Lower leg skin (tissue), 4 donors: ENCODE measurements around the gene MPP4. TPM values are rescaled to one million over a fixed set of nuclear protein-coding genes. Genes with fewer than 3 reads are reported as not detected.

Experiments used
- DNase-seq, 2 donors: peaks; one replicate each; pipeline ENCODE4 v3.0.0-alpha.2; 2019; ENCODE audit warnings: low spot score in 2 of 2
- H3K4me3 ChIP-seq: fragments of 200-600 bp; sonication (generic); 2 replicates; pipeline ENCODE4 v1.5.1; 2017; ENCODE audit warnings: mild to moderate bottlenecking, low read depth; ENCODE audit not compliant: poor library complexity, severe bottlenecking
- POLR2A ChIP-seq, 2 donors: fragments of 450-650 bp; IDR thresholded peaks; one replicate each; pipeline ENCODE4 v1.6.1; 2016 to 2017; ENCODE audit warnings: antibody characterized with exemption in 2 of 2, mild to moderate bottlenecking in 1 of 2, moderate library complexity in 1 of 2
- WGBS, 2 donors: methylation state at CpG; one replicate each; pipeline ENCODE4 v1.1.5; 2018; 5-methylcytosine and 5-hydroxymethylcytosine counted together
- intact Hi-C: fragments of 100-400 bp; cut with DNase I; formaldehyde crosslinking; loops from one replicate; pipeline ENCODE4 v1.15.0; 2023; ENCODE audit warnings: low total_unique reads
- total RNA-seq, 4 donors: library from RNA; depleted of rRNA; stranded (reverse); fragments of >200 nt; gene quantifications; one replicate each; pipeline ENCODE4 v1.1.0, GENCODE V29; 2016
- TF ChIP-seq, protein P1 (sequence below), 3 donors: fragments of 450-650 bp; IDR thresholded peaks; one replicate each; pipeline ENCODE4 v1.5.1; 2016; ENCODE audit warnings: antibody characterized with exemption in 3 of 3, mild to moderate bottlenecking in 3 of 3, moderate library complexity in 2 of 3

Gene MPP4
- total RNA-seq, 4 donors from 2014 or later, result 0.58 TPM; not detected in 3

DNA sequence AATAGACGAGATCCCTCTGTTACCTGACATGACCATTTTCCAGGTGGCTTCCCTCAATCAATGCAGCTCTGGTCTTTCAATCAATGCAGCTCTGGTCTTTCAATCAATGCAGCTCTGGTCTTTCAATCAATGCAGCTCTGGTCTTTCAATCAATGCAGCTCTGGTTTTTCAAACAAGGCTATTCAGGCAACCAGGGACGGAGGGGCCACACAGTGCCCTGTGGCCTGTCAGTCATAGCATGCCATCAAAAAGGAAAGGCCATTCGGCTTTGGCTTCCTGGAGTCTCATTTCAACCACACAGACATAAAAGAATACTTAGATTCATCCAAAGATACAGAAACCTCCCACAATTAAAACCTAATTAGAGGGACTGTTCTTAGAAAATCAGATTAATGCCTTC is 13.3 kb downstream of the MPP4 start:
- WGBS, 2 donors, result 90 to 95% methylated on average over 3 of the region's 3 CpGs
- TF ChIP-seq POLR2A (IDR thresholded peaks at IDR 0.05), result no peak
- TF ChIP-seq, protein P1, sequence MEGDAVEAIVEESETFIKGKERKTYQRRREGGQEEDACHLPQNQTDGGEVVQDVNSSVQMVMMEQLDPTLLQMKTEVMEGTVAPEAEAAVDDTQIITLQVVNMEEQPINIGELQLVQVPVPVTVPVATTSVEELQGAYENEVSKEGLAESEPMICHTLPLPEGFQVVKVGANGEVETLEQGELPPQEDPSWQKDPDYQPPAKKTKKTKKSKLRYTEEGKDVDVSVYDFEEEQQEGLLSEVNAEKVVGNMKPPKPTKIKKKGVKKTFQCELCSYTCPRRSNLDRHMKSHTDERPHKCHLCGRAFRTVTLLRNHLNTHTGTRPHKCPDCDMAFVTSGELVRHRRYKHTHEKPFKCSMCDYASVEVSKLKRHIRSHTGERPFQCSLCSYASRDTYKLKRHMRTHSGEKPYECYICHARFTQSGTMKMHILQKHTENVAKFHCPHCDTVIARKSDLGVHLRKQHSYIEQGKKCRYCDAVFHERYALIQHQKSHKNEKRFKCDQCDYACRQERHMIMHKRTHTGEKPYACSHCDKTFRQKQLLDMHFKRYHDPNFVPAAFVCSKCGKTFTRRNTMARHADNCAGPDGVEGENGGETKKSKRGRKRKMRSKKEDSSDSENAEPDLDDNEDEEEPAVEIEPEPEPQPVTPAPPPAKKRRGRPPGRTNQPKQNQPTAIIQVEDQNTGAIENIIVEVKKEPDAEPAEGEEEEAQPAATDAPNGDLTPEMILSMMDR (IDR thresholded peaks at IDR 0.05), result no peak
- no peak for DNase-seq
- intact Hi-C loops, result no loop called here
- H3K4me3 ChIP-seq, result no peak overlapping the region

DNA sequence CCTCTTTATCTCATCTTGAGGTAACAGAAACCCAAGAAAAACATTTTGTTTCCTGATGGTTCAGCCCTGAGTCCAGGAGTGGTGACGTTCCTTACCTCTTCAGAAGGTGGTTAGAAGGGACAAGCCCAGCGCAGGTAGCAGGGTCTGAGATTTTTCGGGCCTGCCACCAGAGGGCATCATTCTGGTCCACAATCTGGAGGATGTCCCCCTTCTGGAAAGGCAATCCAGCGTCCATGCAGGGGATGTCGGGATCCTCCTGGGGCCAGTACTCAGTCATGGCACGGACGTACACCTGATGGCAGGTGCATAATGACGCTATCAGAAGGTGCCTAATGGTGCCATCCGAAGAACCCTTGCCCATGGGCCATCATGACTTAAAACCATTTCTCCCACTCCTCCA is 17.7 kb downstream of the MPP4 start:
- H3K4me3 ChIP-seq, result no peak overlapping the region
- 60 to 62% methylated on average over 9 of the region's 9 CpGs for WGBS, 2 donors
- intact Hi-C loops, result no loop called here
- no peak for TF ChIP-seq POLR2A (IDR thresholded peaks at IDR 0.05)
- TF ChIP-seq, protein P1 (IDR thresholded peaks at IDR 0.05), result no peak
- DNase-seq, result no peak

DNA sequence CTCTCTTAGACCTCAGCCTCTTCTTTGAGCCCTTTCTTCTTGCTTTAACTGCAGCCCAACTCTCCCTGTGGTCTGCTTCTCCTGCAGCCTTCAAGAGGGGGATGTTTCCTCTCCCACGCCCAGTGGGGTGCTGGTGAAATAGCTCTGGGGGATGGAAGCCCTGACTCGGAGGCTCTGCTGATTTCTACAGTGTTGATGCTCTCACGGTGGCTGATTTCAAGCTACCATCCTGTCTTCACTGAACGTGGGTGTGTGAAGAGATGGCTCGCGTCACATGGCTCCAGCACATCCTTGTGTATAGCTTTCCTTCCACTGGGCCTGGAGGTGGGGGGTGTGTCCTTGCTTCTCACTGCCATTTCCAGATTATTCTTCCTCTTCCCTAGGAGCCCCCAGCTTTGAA is 20.0 kb downstream of the MPP4 start:
- H3K4me3 ChIP-seq, result no peak overlapping the region
- intact Hi-C loops, result no loop called here
- TF ChIP-seq, protein P1 (IDR thresholded peaks at IDR 0.05), result no peak
- TF ChIP-seq POLR2A (IDR thresholded peaks at IDR 0.05), result no peak
- no peak for DNase-seq
- WGBS, 2 donors, result 77 to 82% methylated on average over 6 of the region's 6 CpGs

DNA sequence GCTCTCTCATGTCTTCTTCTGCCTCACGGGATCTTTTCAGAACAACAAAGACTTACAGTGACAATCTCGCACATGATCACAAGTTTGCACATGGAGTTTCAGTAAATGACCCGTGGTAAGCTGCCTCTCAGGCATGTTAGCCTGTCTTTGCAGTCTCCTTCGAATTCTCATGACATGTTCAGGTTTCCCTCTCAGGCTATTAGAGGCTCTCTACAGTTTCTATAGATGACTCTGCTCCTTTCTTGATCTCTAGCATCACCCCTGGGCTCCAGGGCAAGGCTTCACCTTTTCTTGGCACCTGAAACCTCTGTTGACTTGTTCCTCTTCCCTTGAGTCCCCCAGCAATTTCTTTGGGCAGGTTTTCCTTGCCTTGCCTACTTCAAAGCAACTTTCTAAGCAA is 23.0 kb downstream of the MPP4 start:
- H3K4me3 ChIP-seq, result no peak overlapping the region
- TF ChIP-seq POLR2A (IDR thresholded peaks at IDR 0.05), result no peak
- TF ChIP-seq, protein P1 (IDR thresholded peaks at IDR 0.05), result no peak
- no peak for DNase-seq
- intact Hi-C loops, result no loop called here
- WGBS, 2 donors, result 65 to 90% methylated on average over 4 of the region's 4 CpGs

DNA sequence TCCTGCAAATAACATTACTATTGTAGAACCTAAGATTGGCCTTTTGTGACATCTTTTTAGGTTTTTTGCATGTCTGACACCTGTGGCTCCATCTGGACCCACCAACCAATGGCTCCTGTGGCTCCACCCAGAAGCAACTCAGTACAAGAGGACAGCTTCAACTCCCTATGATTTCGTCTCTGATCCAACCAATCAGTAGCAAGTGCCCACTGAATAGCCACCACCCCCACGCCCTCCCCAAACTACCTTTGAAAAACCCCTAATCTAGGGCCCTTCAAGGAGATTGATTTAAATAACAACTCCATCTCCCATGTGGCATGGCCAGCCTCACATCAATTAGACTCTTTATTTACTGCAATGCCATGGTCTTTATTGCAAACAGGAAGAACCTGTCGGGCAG is 23.6 kb downstream of the MPP4 start:
- WGBS, 2 donors, result 80 to 87% methylated on average over 3 of the region's 3 CpGs
- H3K4me3 ChIP-seq, result no peak overlapping the region
- TF ChIP-seq POLR2A (IDR thresholded peaks at IDR 0.05), result no peak
- TF ChIP-seq, protein P1 (IDR thresholded peaks at IDR 0.05), result no peak
- intact Hi-C loops, result no loop called here
- DNase-seq, result no peak

DNA sequence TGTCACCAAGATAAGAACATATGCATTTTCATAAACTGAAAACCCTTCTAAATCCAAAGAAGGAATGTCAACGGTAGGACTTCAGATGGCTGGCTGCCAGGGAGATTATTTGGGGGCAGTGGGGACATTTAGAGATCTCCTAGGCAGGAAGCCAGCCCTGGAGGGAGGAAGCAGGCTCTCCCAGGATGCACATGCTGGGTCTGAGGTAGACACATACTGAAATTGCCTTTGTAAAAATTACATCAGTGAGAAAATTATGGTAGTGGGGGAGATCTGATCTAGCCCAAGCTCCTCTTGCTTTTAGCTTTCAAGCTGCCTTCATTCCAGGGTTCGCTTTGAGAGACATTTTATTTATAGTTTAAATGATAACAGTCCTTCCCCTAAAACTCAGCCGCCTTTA is 24.1 kb downstream of the MPP4 start:
- no peak for DNase-seq
- WGBS, 2 donors, result 59 to 72% methylated on average over 3 of the region's 3 CpGs
- no peak overlapping the region for H3K4me3 ChIP-seq
- intact Hi-C loops, result no loop called here
- no peak for TF ChIP-seq POLR2A (IDR thresholded peaks at IDR 0.05)
- TF ChIP-seq, protein P1 (IDR thresholded peaks at IDR 0.05), result no peak
